Measurements from ENCODE around the gene HECTD1.

DNA sequence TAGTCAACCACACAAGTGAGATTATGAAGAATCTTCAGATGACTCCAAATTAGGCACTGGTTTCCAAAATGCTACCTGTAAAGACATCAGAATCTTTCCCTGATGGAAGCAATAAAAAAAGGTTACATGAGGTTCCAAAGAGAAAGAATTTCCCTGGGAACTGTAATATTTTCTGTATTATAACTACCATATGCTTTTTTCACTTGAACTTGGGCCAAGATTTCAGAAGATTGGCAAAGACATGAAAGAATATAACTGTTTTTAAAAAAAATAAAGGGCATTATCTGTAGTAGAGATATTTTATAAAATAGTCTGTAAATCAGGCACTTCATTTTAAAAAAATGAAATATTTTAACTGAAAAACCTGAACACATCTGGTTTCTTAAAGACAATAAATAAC is 12.9 kb downstream of the HECTD1 start:
- TF ChIP-seq POLR2A (IDR thresholded peaks at IDR 0.05) = no peak
- TF ChIP-seq, protein P1, sequence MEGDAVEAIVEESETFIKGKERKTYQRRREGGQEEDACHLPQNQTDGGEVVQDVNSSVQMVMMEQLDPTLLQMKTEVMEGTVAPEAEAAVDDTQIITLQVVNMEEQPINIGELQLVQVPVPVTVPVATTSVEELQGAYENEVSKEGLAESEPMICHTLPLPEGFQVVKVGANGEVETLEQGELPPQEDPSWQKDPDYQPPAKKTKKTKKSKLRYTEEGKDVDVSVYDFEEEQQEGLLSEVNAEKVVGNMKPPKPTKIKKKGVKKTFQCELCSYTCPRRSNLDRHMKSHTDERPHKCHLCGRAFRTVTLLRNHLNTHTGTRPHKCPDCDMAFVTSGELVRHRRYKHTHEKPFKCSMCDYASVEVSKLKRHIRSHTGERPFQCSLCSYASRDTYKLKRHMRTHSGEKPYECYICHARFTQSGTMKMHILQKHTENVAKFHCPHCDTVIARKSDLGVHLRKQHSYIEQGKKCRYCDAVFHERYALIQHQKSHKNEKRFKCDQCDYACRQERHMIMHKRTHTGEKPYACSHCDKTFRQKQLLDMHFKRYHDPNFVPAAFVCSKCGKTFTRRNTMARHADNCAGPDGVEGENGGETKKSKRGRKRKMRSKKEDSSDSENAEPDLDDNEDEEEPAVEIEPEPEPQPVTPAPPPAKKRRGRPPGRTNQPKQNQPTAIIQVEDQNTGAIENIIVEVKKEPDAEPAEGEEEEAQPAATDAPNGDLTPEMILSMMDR (IDR thresholded peaks at IDR 0.05) = no peak
